Fibroblast of lung (primary cell): ENCODE data around the gene HS3ST6.

ENCODE experiments used
- CTCF ChIP-seq, 2 donors: IDR thresholded peaks in 1 of 2; conservative IDR thresholded peaks in 1 of 2; 1 replicate in 1 of 2; 2 replicates in 1 of 2; pipeline ENCODE4 v1.5.1; 2011 to 2012; ENCODE audit warnings: low read length in 2 of 2, control low read depth in 1 of 2, inconsistent platforms in 1 of 2, low read depth in 1 of 2, mild to moderate bottlenecking in 1 of 2
- EZH2 ChIP-seq: IDR thresholded peaks from 2 replicates; pipeline ENCODE4 v1.5.1; 2012; ENCODE audit warnings: low read length, control low read depth, mild to moderate bottlenecking; ENCODE audit errors: missing control alignments

- no peak for TF ChIP-seq CTCF (conservative IDR thresholded peaks at IDR 0.05 in 1 of 2, IDR thresholded peaks at IDR 0.05 in 1 of 2; ENCODE audit: low read depth in 1 of 2, low read length in 2 of 2)
- TF ChIP-seq EZH2 = no peak
Observed at GRCh38 chr16:1950559-1950958, 32.3 kb upstream of the HS3ST6 start.
